Activated CD8-positive, alpha-beta memory T cell treated with anti-CD3 and anti-CD28 coated beads, Interleukin-2, amount 50 U/mL, for 1 hour (primary cell): Measurements from ENCODE around the gene KCNAB1.
"Not testable (repeated sequence)": the region's sequence is repeated elsewhere in the genome, so short reads cannot be mapped to it uniquely, and the experiment has no call there.

ENCODE experiments used
- DNase-seq: peaks from one replicate; pipeline ENCODE4 v3.0.0-alpha.2; 2020; ENCODE audit errors: extremely low read depth

Gene KCNAB1

DNA sequence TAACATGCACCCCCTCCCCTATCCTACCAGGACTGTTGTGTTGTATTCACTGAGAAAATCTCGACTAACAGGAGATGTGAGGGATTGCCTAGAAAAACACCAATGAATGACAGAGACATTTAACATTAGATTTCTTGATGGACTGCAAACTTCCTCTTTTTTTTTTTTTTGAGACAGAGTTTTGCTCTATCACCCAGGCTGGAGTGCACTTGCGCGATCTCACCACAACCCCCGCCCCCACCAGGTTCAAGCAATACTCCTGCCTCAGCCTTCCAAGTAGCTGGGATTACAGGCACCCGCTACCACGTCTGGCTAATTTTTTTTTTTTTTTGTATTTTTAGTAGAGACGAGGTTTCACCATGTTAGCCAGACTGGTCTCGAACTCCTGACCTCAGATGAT, 17.0 kb downstream of the KCNAB1 start:
- DNase-seq = not testable (repeated sequence)

- DNase-seq = no peak
Observed at GRCh38 chr3:156140001-156140595, 19.7 kb downstream of the KCNAB1 start.

DNA sequence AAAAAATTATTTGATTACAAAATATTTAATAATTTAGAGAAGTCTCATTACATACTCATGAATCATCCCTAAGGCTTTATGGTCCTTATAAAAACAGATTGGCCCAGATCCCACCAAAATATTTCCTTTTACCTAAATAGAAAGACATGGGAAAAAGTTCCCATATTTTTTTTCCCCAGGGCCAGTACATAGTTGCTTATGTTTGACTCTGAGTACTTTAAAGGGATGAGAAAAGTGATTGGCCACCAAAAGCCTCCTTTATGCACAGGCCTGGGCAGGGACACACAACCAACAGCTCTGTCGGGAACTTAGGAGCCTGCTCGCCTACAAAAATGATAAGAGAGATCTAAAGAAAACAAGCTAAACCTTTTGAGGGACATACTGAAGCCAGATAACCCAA, 22.3 kb downstream of the KCNAB1 start:
- no peak for DNase-seq

DNA sequence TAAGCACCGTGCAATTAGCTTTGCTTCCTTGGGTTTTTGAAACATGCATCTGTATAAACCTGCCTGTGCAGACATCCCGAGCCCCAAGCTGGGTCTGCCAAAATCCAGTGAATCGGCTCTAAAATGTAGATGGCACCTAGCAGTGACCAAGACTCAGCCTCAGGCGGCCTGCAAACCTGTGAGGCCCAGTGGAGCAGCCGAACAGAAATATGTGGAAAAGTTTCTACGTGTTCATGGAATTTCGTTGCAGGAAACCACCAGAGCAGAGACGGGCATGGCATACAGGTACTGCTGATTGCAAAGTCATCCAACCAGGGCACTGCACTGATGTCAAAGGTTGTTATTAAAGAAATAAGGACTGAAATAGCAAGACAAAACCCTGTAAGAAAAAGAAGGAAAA, 22.8 kb downstream of the KCNAB1 start:
- DNase-seq = no peak

DNA sequence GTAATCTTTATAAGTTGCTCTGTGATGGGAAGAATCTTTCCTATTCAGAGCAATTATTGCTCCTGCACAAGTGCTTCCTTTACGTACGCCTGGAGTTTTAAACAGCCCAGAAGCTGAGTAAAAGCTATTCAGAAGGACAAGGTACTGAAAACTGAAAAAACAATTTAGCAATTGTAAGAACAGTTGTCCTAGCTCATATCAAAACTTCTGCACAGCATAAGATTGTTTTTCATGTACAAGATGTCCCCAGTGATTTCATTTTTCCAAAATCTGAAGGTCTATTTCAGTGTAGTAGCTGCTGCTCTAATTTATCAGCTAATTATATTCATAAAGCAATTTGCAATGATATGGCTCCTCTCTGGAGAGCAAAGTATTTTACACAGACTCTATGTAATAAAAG, 23.7 kb downstream of the KCNAB1 start:
- DNase-seq = no peak

DNA sequence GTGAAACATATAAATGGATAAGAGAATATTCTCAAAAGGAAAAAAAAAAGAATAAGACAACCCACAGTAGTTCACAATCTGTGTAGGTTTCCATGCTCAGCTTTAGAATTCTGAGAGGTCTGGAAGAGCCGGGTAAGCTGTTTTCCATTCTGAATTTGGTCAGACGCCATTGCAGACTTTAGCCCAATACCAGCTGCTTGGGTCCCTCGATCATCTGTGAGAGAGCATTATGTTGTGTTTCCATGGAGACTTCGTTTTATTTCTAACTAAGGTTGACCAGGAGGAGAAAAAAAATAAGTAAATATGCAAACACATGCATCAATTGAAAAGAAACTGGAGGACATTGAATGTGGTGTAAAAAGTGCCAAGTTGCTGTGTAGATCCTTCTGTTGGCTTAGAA, 25.5 kb downstream of the KCNAB1 start:
- no peak for DNase-seq

- no peak for DNase-seq
Observed at GRCh38 chr3:156148345-156148945, 28.1 kb downstream of the KCNAB1 start.

DNA sequence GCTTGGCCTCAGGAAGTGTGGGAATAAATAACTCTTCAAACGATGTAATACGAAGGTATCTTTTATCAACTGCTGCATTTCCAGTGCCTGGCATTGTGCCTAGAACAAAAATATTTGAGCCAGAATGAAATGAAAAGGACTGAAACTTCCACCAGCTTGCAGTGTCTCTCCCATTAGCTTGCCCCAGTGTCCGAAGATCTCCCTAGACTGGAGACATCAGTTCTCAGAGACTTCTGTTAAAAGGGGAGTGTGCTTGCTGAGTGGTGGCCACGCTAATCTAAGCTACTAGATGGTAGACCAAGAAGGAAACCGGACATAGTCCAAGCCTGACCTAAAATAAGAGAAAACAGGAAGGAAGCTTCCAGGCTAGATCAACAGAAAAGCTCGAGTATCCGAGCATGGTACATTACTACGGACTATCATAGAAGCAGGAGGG, 28.6 kb downstream of the KCNAB1 start:
- no peak for DNase-seq

GRCh38 chr3:156149876-156150275, 29.5 kb downstream of the KCNAB1 start:
- DNase-seq = no peak

DNA sequence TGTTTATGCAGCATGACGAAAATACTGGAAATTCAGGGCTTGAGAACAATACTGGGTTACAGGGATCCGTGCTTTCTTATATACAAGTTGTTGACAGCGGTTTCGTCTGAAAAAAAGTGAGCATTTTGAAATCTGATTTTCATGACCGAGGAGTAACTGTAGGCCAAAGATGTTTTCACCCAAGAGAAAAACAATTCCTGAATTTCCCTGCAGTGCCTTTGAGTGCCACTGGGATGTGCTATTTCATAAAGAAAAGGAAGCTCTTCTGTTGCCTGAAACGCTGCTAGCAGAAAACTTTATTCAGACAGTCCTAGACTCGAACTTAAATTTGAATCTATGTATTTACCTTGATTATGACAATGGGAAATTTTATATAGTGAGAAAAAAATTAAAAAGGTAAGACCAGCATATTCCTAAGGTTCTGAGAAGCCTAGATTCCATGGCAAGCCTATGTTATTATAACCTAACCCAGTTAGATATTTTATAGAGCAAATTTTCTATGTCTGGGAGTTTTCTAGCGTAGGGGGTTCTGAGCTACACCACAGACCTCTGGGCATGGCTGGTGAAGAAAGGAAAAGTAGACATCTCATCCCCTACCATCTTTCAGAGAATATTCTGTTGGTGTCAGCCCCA, 30.2 kb downstream of the KCNAB1 start:
- DNase-seq = no peak

GRCh38 chr3:156151824-156152428, 31.5 kb downstream of the KCNAB1 start:
- DNase-seq = no peak

GRCh38 chr3:156158656-156159295, 38.4 kb downstream of the KCNAB1 start:
- no peak for DNase-seq

DNA sequence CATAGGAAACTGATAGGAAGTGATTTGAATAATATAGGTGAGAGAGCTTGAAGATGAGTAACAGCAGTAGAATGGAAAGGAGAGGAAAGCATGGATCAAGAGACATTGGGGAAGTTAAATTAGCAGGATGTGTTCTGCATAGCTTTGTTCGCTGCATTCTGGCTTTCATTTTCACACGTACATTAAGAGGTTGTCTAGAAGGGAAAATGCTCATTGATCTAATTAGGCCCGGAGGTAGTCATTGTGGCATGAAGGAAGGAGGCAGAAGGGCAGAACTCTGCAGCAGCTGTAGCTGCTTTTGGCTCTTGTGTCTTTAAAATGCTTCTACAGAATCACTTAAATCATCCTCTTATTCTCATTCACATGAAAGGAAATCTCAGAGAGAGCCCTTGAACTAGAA, 40.3 kb downstream of the KCNAB1 start:
- DNase-seq = no peak

DNA sequence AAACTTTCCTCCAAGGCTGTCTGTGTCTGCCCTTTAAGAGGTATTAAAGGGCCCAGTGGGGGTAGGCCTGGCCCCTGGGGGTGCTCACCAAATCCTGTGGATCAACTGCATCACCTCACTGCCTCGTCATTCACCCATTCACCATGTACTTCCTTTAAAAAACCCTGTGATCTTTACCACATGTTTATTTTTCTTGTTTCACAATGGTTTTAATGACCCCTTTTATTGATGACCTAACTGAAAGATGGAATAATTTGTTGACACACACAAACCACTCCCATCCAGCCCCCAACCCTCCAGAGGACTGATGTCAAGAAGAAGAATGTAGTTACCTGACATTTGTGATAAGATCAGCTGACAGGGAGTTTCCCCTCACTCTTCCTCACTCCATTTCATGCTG, 40.8 kb downstream of the KCNAB1 start:
- no peak for DNase-seq

- no peak for DNase-seq
Observed at GRCh38 chr3:156163848-156164247, 43.5 kb downstream of the KCNAB1 start.

GRCh38 chr3:156166808-156167207, 46.4 kb downstream of the KCNAB1 start:
- no peak for DNase-seq

DNA sequence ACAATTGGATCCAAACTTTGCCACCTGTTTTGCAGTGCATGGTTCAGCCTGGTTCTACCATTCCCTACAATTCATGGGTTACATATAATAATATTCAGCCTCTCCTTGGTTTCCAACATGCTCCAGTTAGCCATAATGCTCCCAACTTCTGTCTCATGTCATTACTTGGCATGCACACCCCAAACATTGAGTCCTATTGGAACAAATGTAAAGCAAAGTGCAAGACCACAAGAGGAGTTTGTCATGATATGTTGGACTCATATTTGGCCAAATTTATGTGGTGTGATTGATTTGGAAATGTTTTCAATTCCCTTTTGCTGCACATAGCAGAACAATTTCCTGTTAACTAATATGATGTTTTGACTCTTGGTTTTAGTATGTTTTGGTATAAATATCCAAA, 50.2 kb downstream of the KCNAB1 start:
- DNase-seq = no peak

DNA sequence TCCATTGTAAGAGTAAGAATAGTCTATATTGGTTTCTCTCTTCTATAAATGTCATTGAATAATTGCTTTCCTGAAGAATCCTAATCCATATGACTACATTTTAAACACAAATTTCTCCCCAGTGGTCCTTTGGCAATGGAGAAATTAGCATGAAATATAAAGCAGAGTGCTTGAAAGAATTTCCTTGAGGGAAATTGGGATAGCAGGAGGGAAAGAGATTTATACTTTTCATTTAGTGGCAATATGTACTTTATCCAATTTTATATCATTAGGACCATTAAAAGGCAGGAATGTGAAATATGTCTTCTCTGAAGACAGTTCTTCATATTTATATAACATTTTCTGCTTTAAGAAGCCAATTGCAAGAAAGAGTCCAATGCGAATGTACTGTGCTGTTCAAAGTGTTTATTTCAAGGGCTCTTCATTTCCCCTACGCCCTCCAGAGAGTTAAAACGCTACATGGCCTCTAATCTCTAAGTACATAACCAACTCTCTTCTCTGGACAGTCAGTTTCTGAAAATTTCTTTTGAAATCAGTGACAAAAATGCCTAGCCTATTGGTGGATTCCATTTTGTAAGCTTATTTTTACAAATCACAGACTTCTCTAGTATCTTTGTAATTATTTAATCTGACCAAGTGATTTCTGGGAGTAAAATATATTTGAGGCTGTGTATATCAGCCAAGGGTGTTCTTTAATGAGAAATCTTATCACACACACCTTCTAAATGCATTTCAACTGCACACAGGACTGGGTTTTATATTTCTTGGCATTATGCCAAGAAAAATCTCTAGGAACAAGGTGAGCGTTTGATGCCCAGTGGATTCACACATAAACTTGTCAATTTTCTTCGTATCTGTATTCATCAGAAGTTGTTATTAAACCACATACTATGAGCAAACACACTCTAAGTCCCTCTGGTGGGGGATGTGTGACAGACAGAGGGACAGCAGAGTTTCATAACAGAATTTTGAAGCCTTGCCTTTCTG, 51.2 kb downstream of the KCNAB1 start:
- no peak for DNase-seq

GRCh38 chr3:156172536-156172935, 52.2 kb downstream of the KCNAB1 start:
- no peak for DNase-seq

- DNase-seq = no peak
Observed at GRCh38 chr3:156174229-156174847, 54.0 kb downstream of the KCNAB1 start.

GRCh38 chr3:156175570-156175969, 55.2 kb downstream of the KCNAB1 start:
- no peak for DNase-seq
